Neutrophil (primary cell): Measurements from ENCODE around the gene STK17B.

Source experiments
- H3K27ac ChIP-seq: fragments of 200-600 bp; sonication (generic); 2 replicates; pipeline ENCODE4 v1.5.1; 2016; ENCODE audit warnings: mild to moderate bottlenecking, moderate library complexity
- H3K27me3 ChIP-seq: fragments of 200-600 bp; sonication (generic); 2 replicates; pipeline ENCODE4 v1.6.0; 2016; ENCODE audit warnings: mild to moderate bottlenecking
- H3K36me3 ChIP-seq: fragments of 200-600 bp; sonication (generic); 2 replicates; pipeline ENCODE4 v1.5.1; 2017
- H3K4me1 ChIP-seq, 2 experiments: fragments of 200-600 bp in 1 of 2; sonication (generic) in 1 of 2; 1 replicate in 1 of 2; 2 replicates in 1 of 2; pipeline versions ENCODE4 v1.5.1 to v1.6.1; 2013 to 2016; ENCODE audit warnings: low read depth in 1 of 2, low read length in 1 of 2, mild to moderate bottlenecking in 1 of 2, moderate library complexity in 1 of 2; ENCODE audit not compliant: control insufficient read depth in 1 of 2, insufficient read depth in 1 of 2
- H3K4me3 ChIP-seq, 2 experiments: fragments of 200-600 bp in 1 of 2; sonication (generic) in 1 of 2; 1 replicate in 1 of 2; 2 replicates in 1 of 2; pipeline ENCODE4 v1.5.1; 2013 to 2016; ENCODE audit warnings: low read depth in 1 of 2, low read length in 1 of 2, mild to moderate bottlenecking in 1 of 2, moderate library complexity in 1 of 2
- H3K9me3 ChIP-seq: fragments of 200-600 bp; sonication (generic); 2 replicates; pipeline ENCODE4 v1.5.1; 2016
- TF ChIP-seq, protein P1 (sequence below): fragments of 200-600 bp; sonication (generic); IDR thresholded peaks from 2 replicates; pipeline ENCODE4 v1.5.1; 2016; ENCODE audit warnings: antibody characterized with exemption

The STK17B gene

DNA sequence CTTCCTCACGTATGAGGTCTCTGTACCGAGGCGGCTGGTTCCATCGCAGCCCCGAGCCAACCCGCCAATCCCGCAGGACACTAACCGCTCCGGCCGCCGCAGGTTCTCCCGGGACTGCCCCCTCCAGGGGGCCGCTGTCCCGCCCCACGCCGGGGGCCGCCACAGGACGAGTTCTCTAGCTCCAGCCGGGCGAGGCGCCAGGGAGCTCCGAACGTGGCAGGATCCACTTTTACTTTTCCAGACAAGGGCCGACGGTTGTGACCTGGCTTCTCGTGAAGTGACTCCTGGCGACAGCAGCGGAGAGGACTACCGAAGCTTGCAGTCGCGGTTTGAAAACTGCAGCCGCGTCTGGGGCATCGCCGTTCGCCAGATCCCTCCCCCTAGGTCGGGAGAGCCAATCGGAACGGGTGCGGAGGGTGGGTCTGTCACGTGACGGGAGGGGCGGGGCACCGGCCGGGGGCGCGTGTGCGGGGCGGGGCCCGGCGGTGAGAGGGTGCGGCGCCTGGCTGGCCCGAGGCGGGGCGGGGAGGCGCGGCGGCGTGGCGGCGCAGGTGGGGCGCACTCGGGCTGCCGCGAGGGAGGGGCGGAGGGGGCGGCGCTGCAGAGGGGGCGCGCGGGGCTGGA lies at the start of gene STK17B:
Gene STK17B (minus strand): TSS at position 331 of the 624 bp plus-strand sequence. CDS start 8,195 bp downstream, outside the sequence.
- peak within 1 kb of the TSS; percentile 95 for H3K27ac ChIP-seq
- H3K4me3 ChIP-seq, result peak within 1 kb of the TSS; percentile 86 to 91
- H3K9me3 ChIP-seq, result no peaks in the 10 kb centered on the region
- H3K36me3 ChIP-seq, result no peaks in the 10 kb centered on the region
- peaks cover 34 to 44% of the 10 kb centered on the region in 2 experiments for H3K4me1 ChIP-seq
- TF ChIP-seq, protein P1, sequence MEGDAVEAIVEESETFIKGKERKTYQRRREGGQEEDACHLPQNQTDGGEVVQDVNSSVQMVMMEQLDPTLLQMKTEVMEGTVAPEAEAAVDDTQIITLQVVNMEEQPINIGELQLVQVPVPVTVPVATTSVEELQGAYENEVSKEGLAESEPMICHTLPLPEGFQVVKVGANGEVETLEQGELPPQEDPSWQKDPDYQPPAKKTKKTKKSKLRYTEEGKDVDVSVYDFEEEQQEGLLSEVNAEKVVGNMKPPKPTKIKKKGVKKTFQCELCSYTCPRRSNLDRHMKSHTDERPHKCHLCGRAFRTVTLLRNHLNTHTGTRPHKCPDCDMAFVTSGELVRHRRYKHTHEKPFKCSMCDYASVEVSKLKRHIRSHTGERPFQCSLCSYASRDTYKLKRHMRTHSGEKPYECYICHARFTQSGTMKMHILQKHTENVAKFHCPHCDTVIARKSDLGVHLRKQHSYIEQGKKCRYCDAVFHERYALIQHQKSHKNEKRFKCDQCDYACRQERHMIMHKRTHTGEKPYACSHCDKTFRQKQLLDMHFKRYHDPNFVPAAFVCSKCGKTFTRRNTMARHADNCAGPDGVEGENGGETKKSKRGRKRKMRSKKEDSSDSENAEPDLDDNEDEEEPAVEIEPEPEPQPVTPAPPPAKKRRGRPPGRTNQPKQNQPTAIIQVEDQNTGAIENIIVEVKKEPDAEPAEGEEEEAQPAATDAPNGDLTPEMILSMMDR, result peak; percentile 63
- H3K27me3 ChIP-seq, result no peaks in the 10 kb centered on the region

DNA sequence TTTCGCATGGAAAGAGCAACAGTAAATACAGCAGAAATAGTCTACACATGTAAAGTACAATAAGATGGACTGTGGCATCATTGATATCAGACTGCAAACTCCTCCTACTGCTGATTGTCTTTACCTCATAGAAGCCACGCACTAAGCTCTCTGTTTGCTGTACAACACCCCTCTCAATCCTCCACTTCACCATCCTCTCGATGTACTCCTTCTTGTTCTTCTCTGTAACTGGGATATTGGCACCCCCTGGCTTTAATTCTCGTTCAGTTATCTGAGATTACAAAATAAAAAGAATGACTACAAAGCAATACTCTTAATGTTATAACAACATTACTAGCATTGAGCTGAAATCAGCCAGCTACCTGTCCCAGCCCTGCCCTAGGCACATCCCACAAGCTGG lies 49.3 kb upstream of the STK17B start:
- Histone ChIP-seq H3K4me1 (peaks cover 0 to 5% of the 10 kb centered on the region in 2 experiments), H3K36me3 (no peaks in the 10 kb centered on the region), H3K9me3 (no peaks in the 10 kb centered on the region), H3K27me3 (no peaks in the 10 kb centered on the region), H3K4me3 (no peak overlapping the region), H3K27ac (no peak overlapping the region)
- TF ChIP-seq, protein P1, result no peak

DNA sequence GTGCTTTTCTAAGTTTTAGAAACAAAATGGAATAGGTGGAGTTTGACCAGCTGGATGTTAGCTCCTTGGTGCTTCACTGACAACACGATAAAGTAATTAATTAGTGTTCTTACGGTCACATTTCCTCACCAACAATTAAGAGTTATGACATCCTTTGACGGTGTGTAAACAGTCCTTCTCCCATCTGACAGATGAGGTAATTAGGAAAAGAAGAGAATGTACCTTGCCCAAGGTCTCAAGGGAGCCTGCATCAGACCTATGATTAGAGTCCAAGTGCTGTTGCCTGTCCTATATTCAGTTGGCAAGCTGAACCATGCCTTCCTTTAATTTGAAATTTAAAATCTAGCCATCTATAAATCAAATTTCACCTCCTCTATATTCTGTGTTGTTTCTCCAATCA lies 48.3 kb upstream of the STK17B start:
- no peak overlapping the region for H3K4me3 ChIP-seq
- H3K36me3 ChIP-seq, result no peaks in the 10 kb centered on the region
- H3K27me3 ChIP-seq, result no peaks in the 10 kb centered on the region
- peaks cover 2 to 5% of the 10 kb centered on the region in 2 experiments for H3K4me1 ChIP-seq
- H3K9me3 ChIP-seq, result no peaks in the 10 kb centered on the region
- TF ChIP-seq, protein P1, result no peak
- no peak overlapping the region for H3K27ac ChIP-seq

DNA sequence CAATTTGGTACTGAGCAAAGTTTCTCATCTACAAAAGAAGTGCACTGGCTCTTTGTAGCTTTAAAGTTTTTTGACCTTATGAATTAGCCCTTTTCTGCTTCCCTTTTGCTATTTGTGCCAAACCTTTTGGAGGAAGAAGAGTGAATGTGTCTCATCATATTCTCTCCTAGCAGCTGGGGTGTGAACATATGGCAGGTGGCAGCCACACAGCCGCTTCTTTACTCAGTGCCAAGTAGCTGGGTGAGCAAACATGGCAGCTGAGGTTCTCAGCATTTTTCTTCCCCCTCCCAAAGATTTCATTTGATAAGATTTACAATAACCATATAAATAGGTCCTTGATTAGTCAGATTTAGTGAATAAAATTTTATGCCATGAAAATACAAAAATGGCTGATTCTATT lies 46.7 kb upstream of the STK17B start:
- Histone ChIP-seq H3K9me3 (no peaks in the 10 kb centered on the region), H3K27me3 (no peaks in the 10 kb centered on the region), H3K4me1 (peaks cover 18 to 20% of the 10 kb centered on the region in 2 experiments), H3K4me3 (no peak overlapping the region), H3K36me3 (no peaks in the 10 kb centered on the region), H3K27ac (peak overlapping the region; percentile 53)
- TF ChIP-seq, protein P1, result no peak

DNA sequence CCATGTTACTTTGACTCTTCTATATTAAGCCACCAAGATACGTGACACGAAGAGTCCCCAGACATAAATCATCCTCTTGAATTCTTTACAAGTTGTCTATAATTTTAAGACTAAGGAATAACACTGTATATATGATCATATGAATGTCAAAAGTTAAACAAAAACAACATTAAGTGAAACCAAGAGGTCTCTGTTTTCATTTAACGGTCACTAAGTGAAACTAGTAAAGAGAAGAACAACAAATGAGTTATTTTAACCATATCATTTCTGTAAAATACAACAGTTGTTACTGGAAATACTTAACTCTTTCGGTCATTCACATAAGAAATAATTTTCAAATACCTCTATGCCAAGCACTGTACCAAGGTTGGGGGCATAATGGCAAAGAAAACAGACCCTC lies 45.7 kb upstream of the STK17B start:
- Histone ChIP-seq H3K4me1 (peaks cover 28 to 30% of the 10 kb centered on the region in 2 experiments), H3K27ac (no peak overlapping the region), H3K9me3 (no peaks in the 10 kb centered on the region), H3K36me3 (no peaks in the 10 kb centered on the region), H3K27me3 (no peaks in the 10 kb centered on the region), H3K4me3 (no peak overlapping the region)
- TF ChIP-seq, protein P1, result no peak
